HEK293T (cell line): Measurements from ENCODE around the gene ALX3.

Experiments used
- FOXK2 ChIP-seq: fragments of 450-650 bp; IDR thresholded peaks from 2 replicates; pipeline ENCODE4 v1.6.1; 2016; ENCODE audit warnings: mild to moderate bottlenecking
- HDGF ChIP-seq: fragments of 450-650 bp; IDR thresholded peaks from 2 replicates; pipeline ENCODE4 v1.6.1; 2017; ENCODE audit warnings: antibody characterized with exemption, borderline replicate concordance
- SP1 ChIP-seq: fragments of 450-650 bp; IDR thresholded peaks from 2 replicates; pipeline ENCODE4 v1.6.1; 2017

GRCh38 chr1:110032327-110032726 is 38.1 kb downstream of the ALX3 start:
- TF ChIP-seq HDGF, result no peak
- TF ChIP-seq SP1, result no peak
- no peak for TF ChIP-seq FOXK2
